ENCODE data around the gene RNF123. TPM values are rescaled to one million over a fixed set of nuclear protein-coding genes. Genes with fewer than 3 reads are reported as not detected.

RNF123 gene
- total RNA-seq, 1 experiment from 2014 or later, result 47.1 TPM

- POLR2A ChIA-PET, result interaction anchor here (2.8 kb wide), 1 partner anchor 134 kb away, joined by 27 read pairs; no protein-coding TSS in a partner anchor
- no peaks in the 10 kb centered on the region for H3K9me3 Mint-ChIP-seq
- ATAC-seq (peak; percentile 85), DNase-seq (ENCODE audit: low spot score) (peak; percentile 98)
- H3K4me3 Mint-ChIP-seq, result peak within 1 kb of the TSS; percentile 81
- peaks cover 21% of the 10 kb centered on the region for H3K4me1 Mint-ChIP-seq
- CTCF ChIA-PET, result interaction anchor here (0.6 to 5.4 kb wide), 6 partner anchors 28 to 165 kb away, joined by 3 to 304 read pairs (median 6); no protein-coding TSS in a partner anchor
- H3K27ac Mint-ChIP-seq, result peak within 1 kb of the TSS; percentile 94
- no peaks in the 10 kb centered on the region for H3K27me3 Mint-ChIP-seq (ENCODE audit: low read depth)
- H3K36me3 Mint-ChIP-seq, result peaks cover 23% of the 10 kb centered on the region
- no peak; the same call in 1 of the 2 replicates for TF ChIP-seq CREM (CRISPR knock-in tag; IDR thresholded peaks at IDR 0.05)
- TF ChIP-seq, protein P1, sequence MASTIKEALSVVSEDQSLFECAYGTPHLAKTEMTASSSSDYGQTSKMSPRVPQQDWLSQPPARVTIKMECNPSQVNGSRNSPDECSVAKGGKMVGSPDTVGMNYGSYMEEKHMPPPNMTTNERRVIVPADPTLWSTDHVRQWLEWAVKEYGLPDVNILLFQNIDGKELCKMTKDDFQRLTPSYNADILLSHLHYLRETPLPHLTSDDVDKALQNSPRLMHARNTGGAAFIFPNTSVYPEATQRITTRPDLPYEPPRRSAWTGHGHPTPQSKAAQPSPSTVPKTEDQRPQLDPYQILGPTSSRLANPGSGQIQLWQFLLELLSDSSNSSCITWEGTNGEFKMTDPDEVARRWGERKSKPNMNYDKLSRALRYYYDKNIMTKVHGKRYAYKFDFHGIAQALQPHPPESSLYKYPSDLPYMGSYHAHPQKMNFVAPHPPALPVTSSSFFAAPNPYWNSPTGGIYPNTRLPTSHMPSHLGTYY (CRISPR knock-in tag; IDR thresholded peaks at IDR 0.05), result no peak
- TF ChIP-seq, protein P2, sequence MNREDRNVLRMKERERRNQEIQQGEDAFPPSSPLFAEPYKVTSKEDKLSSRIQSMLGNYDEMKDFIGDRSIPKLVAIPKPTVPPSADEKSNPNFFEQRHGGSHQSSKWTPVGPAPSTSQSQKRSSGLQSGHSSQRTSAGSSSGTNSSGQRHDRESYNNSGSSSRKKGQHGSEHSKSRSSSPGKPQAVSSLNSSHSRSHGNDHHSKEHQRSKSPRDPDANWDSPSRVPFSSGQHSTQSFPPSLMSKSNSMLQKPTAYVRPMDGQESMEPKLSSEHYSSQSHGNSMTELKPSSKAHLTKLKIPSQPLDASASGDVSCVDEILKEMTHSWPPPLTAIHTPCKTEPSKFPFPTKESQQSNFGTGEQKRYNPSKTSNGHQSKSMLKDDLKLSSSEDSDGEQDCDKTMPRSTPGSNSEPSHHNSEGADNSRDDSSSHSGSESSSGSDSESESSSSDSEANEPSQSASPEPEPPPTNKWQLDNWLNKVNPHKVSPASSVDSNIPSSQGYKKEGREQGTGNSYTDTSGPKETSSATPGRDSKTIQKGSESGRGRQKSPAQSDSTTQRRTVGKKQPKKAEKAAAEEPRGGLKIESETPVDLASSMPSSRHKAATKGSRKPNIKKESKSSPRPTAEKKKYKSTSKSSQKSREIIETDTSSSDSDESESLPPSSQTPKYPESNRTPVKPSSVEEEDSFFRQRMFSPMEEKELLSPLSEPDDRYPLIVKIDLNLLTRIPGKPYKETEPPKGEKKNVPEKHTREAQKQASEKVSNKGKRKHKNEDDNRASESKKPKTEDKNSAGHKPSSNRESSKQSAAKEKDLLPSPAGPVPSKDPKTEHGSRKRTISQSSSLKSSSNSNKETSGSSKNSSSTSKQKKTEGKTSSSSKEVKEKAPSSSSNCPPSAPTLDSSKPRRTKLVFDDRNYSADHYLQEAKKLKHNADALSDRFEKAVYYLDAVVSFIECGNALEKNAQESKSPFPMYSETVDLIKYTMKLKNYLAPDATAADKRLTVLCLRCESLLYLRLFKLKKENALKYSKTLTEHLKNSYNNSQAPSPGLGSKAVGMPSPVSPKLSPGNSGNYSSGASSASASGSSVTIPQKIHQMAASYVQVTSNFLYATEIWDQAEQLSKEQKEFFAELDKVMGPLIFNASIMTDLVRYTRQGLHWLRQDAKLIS (CRISPR knock-in tag; IDR thresholded peaks at IDR 0.05; ENCODE audit: borderline replicate concordance), result 0 out of 2 replicates have a peak, but pooled peaks have one; percentile 55
- 0 out of 2 replicates have a peak, but pooled peaks have one; percentile 40 for TF ChIP-seq NFE2L1 (CRISPR knock-in tag; IDR thresholded peaks at IDR 0.05)
- no peak for TF ChIP-seq ZBTB21 (CRISPR knock-in tag; IDR thresholded peaks at IDR 0.05; ENCODE audit: borderline replicate concordance)
- TF ChIP-seq ZNF263 (CRISPR knock-in tag; IDR thresholded peaks at IDR 0.05; ENCODE audit: low read depth), result no peak
- TF ChIP-seq JUN (CRISPR knock-in tag; IDR thresholded peaks at IDR 0.05), result no peak
- TF ChIP-seq MYBL2 (CRISPR knock-in tag; IDR thresholded peaks at IDR 0.05), result peak; percentile 39; the same call in 1 of the 2 replicates
- TF ChIP-seq IRF2 (CRISPR knock-in tag; IDR thresholded peaks at IDR 0.05; ENCODE audit: borderline replicate concordance, low read depth), result no peak
- TF ChIP-seq TEAD4 (CRISPR knock-in tag; IDR thresholded peaks at IDR 0.05), result no peak
- TF ChIP-seq USF1 (CRISPR knock-in tag; IDR thresholded peaks at IDR 0.05), result peak; percentile 51
- TF ChIP-seq ATF2 (CRISPR knock-in tag; IDR thresholded peaks at IDR 0.05; ENCODE audit: borderline replicate concordance, low read depth), result no peak
- no peak for TF ChIP-seq ZNF425 (CRISPR knock-in tag; conservative IDR thresholded peaks at IDR 0.05)
- 0 out of 2 replicates have a peak, but pooled peaks have one; percentile 17 for TF ChIP-seq ZNF281 (CRISPR knock-in tag; IDR thresholded peaks at IDR 0.05)
- TF ChIP-seq ARID4B (CRISPR knock-in tag; IDR thresholded peaks at IDR 0.05; ENCODE audit: borderline replicate concordance), result peak; percentile 55
- 0 out of 2 replicates have a peak, but pooled peaks have one; percentile 52 for TF ChIP-seq ZBTB43 (CRISPR knock-in tag; IDR thresholded peaks at IDR 0.05)
Measured at GRCh38 chr3:49673715-49674496, 15.5 kb upstream of the RNF123 start, which contains the start of gene APEH. TSS of gene APEH (plus strand) at chr3:49674351. CDS start at chr3:49674402, 51 bp downstream.
